ENCODE measurements around the gene CACNA1C. TPM values are rescaled to one million over a fixed set of nuclear protein-coding genes. Genes with fewer than 3 reads are reported as not detected.

Gene CACNA1C
- total and polyA plus RNA-seq, 2 donors from 2014 or later, result 1.6 to 17.4 TPM

DNA sequence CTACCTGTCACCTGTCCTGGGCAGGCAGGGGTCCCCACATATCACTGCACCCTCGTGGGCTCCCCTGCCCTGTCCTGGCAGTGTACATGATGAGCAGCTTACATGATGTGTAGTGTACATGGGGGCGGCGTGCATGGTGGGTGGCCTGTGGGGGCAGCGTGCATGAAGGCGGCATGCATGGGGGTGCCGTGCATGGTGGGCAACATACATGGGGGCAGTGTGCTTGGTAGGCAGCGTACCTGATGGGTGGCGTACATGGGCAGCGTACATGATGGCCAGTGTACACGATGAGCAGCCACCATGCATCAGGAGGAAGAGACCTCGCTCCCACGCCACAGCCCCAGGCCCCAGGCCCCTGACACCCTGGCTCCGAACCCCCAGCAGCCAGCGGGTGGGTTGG, 266.3 kb downstream of the CACNA1C start:
- Histone ChIP-seq H3K4me1 (ENCODE audit: control insufficient read depth in 2 of 3, insufficient read depth in 2 of 3, low read depth in 1 of 3, low read length in 3 of 3) (peaks cover 0 to 9% (median 0%) of the 10 kb centered on the region in 3 donors), H3K9me3 (ENCODE audit: control insufficient read depth in 2 of 3, insufficient read depth in 1 of 3, low read length in 3 of 3) (no peaks in the 10 kb centered on the region), H3K36me3 (ENCODE audit: control insufficient read depth in 2 of 3, insufficient read depth in 3 of 3, low read length in 3 of 3) (no peaks in the 10 kb centered on the region), H3K27me3 (ENCODE audit: control insufficient read depth, insufficient read depth, low read length) (no peaks in the 10 kb centered on the region), H3K27ac (ENCODE audit: low read depth in 2 of 2, low read length in 2 of 2) (no peak overlapping the region), H3K4me3 (ENCODE audit: low read length in 3 of 3) (no peak overlapping the region), H3K9ac (ENCODE audit: low read length in 3 of 3) (no peak overlapping the region)
- FAIRE-seq (no peak), DNase-seq (no peak)
- intact Hi-C loops (cut with DNase I), result no loop called here
- TF ChIP-seq, protein P1, sequence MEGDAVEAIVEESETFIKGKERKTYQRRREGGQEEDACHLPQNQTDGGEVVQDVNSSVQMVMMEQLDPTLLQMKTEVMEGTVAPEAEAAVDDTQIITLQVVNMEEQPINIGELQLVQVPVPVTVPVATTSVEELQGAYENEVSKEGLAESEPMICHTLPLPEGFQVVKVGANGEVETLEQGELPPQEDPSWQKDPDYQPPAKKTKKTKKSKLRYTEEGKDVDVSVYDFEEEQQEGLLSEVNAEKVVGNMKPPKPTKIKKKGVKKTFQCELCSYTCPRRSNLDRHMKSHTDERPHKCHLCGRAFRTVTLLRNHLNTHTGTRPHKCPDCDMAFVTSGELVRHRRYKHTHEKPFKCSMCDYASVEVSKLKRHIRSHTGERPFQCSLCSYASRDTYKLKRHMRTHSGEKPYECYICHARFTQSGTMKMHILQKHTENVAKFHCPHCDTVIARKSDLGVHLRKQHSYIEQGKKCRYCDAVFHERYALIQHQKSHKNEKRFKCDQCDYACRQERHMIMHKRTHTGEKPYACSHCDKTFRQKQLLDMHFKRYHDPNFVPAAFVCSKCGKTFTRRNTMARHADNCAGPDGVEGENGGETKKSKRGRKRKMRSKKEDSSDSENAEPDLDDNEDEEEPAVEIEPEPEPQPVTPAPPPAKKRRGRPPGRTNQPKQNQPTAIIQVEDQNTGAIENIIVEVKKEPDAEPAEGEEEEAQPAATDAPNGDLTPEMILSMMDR (IDR thresholded peaks at IDR 0.05; ENCODE audit: borderline replicate concordance, extremely low read depth, insufficient read depth), result no peak

DNA sequence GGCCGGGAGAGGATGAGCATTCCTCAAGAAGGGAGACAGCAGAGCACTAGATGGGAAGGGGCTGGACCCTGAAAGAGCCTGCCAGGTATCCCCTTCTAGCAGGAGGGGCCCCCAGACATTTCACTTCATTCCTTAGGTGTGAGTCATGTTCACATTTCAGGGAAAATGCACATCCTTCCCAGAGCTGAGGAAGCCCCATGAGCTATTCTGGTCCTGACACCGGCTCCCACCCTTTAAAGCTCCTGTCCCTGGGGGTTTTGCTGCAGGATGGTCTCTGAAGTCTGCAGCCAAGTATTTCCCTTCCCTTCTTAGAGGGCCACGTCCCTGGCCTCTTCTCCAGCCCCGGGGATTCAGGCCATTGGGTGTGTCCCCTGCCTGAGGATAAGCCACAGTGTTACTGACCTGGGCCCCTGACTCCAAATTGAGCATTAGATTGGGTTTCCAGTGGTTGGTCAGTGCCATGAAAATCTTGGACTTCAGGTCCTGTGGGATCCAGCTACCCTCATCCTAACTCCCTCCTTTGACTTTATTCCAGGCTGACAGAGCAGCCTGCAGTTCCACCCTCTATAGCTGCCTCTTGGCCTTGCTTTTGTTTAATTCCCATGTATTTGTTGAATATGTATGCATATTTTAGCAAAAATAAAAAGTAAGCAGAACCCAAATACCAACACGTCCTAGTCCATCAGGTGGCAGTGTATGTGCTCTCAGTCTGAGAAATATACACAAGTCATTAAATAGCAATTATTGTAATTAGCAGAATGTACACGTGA, 267.1 kb downstream of the CACNA1C start:
- TF ChIP-seq, protein P1 (IDR thresholded peaks at IDR 0.05; ENCODE audit: borderline replicate concordance, extremely low read depth, insufficient read depth), result no peak
- Histone ChIP-seq H3K27ac (ENCODE audit: low read depth in 2 of 2, low read length in 2 of 2) (no peak overlapping the region), H3K27me3 (ENCODE audit: control insufficient read depth, insufficient read depth, low read length) (no peaks in the 10 kb centered on the region), H3K4me3 (ENCODE audit: low read length in 3 of 3) (no peak overlapping the region), H3K4me1 (ENCODE audit: control insufficient read depth in 2 of 3, insufficient read depth in 2 of 3, low read depth in 1 of 3, low read length in 3 of 3) (peaks cover 0 to 13% (median 3%) of the 10 kb centered on the region in 3 donors), H3K9ac (ENCODE audit: low read length in 3 of 3) (no peak overlapping the region), H3K9me3 (ENCODE audit: control insufficient read depth in 2 of 3, insufficient read depth in 1 of 3, low read length in 3 of 3) (no peaks in the 10 kb centered on the region), H3K36me3 (ENCODE audit: control insufficient read depth in 2 of 3, insufficient read depth in 3 of 3, low read length in 3 of 3) (no peaks in the 10 kb centered on the region)
- no peak for FAIRE-seq
- intact Hi-C loops (cut with DNase I), result no loop called here
- DNase-seq, result no peak

DNA sequence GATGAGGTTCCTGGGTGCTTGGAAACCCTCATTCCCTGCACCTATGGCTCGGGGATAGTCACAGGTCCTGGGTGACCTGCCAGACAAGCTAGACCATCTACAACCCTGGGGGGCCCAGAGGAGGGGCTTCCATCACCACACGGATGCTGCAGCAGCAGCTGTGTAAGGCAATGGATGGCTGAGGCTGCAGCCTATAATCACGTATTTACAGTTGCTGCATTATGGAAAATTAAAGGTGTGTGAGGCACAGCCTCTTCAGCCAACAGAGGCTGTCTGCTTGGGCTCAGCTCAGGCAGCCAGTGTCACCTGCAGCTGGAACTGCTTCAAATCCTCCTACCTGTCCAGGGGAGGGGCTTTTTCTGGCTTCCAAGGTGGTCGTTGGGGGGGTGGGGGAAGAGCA, 268.1 kb downstream of the CACNA1C start:
- Histone ChIP-seq H3K9me3 (ENCODE audit: control insufficient read depth in 2 of 3, insufficient read depth in 1 of 3, low read length in 3 of 3) (no peaks in the 10 kb centered on the region), H3K4me3 (ENCODE audit: low read length in 3 of 3) (no peak overlapping the region), H3K4me1 (ENCODE audit: control insufficient read depth in 2 of 3, insufficient read depth in 2 of 3, low read depth in 1 of 3, low read length in 3 of 3) (peaks cover 0 to 19% (median 3%) of the 10 kb centered on the region in 3 donors), H3K27me3 (ENCODE audit: control insufficient read depth, insufficient read depth, low read length) (no peaks in the 10 kb centered on the region), H3K9ac (ENCODE audit: low read length in 3 of 3) (no peak overlapping the region), H3K27ac (ENCODE audit: low read depth in 2 of 2, low read length in 2 of 2) (no peak overlapping the region), H3K36me3 (ENCODE audit: control insufficient read depth in 2 of 3, insufficient read depth in 3 of 3, low read length in 3 of 3) (no peaks in the 10 kb centered on the region)
- DNase-seq, result no peak
- intact Hi-C loops (cut with DNase I), result no loop called here
- TF ChIP-seq, protein P1 (IDR thresholded peaks at IDR 0.05; ENCODE audit: borderline replicate concordance, extremely low read depth, insufficient read depth), result no peak
- FAIRE-seq, result no peak
